ENCODE measurements around the gene COX17.

DNA sequence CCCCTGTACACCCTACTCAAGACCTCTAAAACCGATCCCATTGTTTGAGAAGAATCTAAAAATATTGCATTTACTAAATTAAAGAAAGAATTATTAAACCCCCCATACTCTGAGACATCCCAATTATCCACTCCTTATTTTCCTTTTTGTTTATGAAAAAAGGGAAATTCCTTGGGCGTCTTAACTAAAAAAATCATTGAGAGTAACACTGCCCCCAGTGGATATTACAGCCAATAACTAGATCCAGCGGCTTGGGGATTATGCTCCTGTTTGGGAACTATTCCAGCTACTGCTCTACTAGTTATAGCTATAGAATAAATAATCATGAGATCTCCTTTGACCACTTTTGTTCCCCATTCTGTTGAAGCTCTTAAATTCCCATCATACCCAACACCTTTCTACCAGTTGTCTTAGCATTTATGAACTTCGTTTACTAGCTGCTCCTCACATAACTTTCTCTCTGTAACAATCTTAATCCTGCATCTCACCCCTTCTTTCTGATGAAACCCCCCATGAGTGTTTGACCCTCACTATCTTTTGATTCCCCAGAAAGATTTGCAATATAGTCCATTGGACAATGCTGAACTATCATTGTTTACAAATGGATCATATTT, 12.9 kb upstream of the COX17 start:
- no peak for TF ChIP-seq POLR2A (IDR thresholded peaks at IDR 0.05)
- TF ChIP-seq, protein P1, sequence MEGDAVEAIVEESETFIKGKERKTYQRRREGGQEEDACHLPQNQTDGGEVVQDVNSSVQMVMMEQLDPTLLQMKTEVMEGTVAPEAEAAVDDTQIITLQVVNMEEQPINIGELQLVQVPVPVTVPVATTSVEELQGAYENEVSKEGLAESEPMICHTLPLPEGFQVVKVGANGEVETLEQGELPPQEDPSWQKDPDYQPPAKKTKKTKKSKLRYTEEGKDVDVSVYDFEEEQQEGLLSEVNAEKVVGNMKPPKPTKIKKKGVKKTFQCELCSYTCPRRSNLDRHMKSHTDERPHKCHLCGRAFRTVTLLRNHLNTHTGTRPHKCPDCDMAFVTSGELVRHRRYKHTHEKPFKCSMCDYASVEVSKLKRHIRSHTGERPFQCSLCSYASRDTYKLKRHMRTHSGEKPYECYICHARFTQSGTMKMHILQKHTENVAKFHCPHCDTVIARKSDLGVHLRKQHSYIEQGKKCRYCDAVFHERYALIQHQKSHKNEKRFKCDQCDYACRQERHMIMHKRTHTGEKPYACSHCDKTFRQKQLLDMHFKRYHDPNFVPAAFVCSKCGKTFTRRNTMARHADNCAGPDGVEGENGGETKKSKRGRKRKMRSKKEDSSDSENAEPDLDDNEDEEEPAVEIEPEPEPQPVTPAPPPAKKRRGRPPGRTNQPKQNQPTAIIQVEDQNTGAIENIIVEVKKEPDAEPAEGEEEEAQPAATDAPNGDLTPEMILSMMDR (IDR thresholded peaks at IDR 0.05): peak in 3 of 4 experiments; percentile 15 to 29 (median 24)
